ENCODE data around the gene SLC13A2. TPM values are rescaled to one million over a fixed set of nuclear protein-coding genes. Genes with fewer than 3 reads are reported as not detected.

The SLC13A2 gene
- total RNA-seq, 4 donors from 2014 or later, result not detected

GRCh38 chr17:28498652-28499363 lies 25.4 kb downstream of the SLC13A2 start:
- H3K27ac ChIP-seq, result no peak overlapping the region
- intact Hi-C loops (cut with DNase I; ENCODE audit: low total_unique reads), result no loop called here
- H3K4me1 ChIP-seq, result no peaks in the 10 kb centered on the region
- no peaks in the 10 kb centered on the region for H3K27me3 ChIP-seq
- DNase-seq, result no peak
- no peaks in the 10 kb centered on the region for H3K36me3 ChIP-seq
- H3K9me3 ChIP-seq, result no peaks in the 10 kb centered on the region
- H3K4me3 ChIP-seq, result no peak overlapping the region
- no peak for TF ChIP-seq POLR2A (IDR thresholded peaks at IDR 0.05)
- TF ChIP-seq, protein P1, sequence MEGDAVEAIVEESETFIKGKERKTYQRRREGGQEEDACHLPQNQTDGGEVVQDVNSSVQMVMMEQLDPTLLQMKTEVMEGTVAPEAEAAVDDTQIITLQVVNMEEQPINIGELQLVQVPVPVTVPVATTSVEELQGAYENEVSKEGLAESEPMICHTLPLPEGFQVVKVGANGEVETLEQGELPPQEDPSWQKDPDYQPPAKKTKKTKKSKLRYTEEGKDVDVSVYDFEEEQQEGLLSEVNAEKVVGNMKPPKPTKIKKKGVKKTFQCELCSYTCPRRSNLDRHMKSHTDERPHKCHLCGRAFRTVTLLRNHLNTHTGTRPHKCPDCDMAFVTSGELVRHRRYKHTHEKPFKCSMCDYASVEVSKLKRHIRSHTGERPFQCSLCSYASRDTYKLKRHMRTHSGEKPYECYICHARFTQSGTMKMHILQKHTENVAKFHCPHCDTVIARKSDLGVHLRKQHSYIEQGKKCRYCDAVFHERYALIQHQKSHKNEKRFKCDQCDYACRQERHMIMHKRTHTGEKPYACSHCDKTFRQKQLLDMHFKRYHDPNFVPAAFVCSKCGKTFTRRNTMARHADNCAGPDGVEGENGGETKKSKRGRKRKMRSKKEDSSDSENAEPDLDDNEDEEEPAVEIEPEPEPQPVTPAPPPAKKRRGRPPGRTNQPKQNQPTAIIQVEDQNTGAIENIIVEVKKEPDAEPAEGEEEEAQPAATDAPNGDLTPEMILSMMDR (IDR thresholded peaks at IDR 0.05), result no peak

GRCh38 chr17:28499364-28499664 lies 25.9 kb downstream of the SLC13A2 start:
- H3K27me3 ChIP-seq, result no peaks in the 10 kb centered on the region
- H3K36me3 ChIP-seq, result no peaks in the 10 kb centered on the region
- no peak overlapping the region for H3K27ac ChIP-seq
- no peak for DNase-seq
- TF ChIP-seq, protein P1 (IDR thresholded peaks at IDR 0.05), result no peak
- no peak for TF ChIP-seq POLR2A (IDR thresholded peaks at IDR 0.05)
- H3K9me3 ChIP-seq, result no peaks in the 10 kb centered on the region
- intact Hi-C loops (cut with DNase I; ENCODE audit: low total_unique reads), result no loop called here
- no peak overlapping the region for H3K4me3 ChIP-seq
- no peaks in the 10 kb centered on the region for H3K4me1 ChIP-seq

DNA sequence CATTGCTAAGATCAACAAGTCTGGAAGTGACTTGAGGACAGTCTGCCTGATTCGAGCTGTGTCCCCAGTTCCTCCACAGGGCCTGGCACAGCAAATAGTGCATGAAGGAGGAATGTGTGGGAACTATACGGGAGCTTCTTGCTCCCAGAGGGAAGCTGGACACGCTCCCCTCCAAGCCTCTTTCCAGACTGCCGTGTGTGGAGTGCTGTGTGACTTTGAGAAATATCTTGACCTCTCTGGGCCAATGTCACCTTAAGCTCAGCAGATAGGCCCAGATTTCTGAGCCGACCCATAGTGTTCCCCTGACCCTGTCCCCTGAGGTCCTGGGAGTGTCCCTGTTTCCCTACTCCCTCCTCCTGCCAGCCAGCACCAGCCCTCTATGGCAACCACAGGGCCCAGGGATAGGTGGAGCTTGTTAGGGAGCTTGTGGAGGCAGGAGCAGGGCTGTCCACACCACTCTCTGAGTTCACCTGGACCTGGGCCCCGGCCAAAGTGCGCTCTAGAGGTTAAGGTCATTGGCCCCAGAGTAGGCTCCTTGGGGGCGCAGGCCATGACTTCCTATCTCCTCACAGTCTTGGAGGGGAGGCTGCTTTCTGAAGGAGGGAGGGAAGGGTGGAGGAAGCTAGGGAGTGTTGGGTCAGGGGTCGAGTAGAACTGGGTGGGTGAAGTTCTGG lies 26.4 kb downstream of the SLC13A2 start:
- Histone ChIP-seq H3K27me3 (no peaks in the 10 kb centered on the region), H3K4me1 (no peaks in the 10 kb centered on the region), H3K27ac (no peak overlapping the region), H3K9me3 (no peaks in the 10 kb centered on the region), H3K36me3 (no peaks in the 10 kb centered on the region), H3K4me3 (no peak overlapping the region)
- no peak for DNase-seq
- TF ChIP-seq POLR2A (IDR thresholded peaks at IDR 0.05), result no peak
- TF ChIP-seq, protein P1 (IDR thresholded peaks at IDR 0.05), result no peak
- intact Hi-C loops (cut with DNase I; ENCODE audit: low total_unique reads), result no loop called here

DNA sequence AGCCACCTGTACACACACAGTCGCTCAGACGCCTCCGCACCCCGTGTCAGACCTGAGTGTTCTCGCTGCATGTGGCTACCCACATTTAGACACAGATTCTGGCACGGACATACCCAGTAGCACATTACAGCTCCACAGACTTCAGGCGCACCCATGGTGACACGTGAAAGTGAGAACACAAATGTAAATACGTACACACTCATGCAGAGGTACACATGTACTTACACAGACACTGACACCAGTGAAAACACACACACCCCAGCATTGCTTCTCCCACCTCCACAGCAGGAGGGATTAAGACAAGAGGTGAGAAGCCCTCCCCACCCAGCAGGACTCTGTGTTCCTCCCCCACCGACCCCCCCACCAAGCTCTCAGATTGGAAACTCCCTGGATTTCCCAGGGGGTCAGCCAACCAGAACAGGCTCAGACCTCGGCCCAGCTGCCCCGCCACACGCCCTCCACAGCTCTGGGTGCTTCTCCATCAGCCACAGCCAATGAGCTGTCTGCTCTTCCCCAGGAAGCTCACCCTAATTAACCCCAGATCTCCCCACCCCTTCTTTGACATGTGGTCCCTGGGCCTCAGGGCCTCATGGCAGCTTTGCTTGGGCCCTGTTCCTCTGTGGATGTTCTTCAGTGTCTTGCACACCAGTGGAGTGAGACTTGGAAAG lies 27.4 kb downstream of the SLC13A2 start:
- no peaks in the 10 kb centered on the region for H3K36me3 ChIP-seq
- DNase-seq, result no peak
- H3K27me3 ChIP-seq, result no peaks in the 10 kb centered on the region
- intact Hi-C loops (cut with DNase I; ENCODE audit: low total_unique reads), result no loop called here
- no peaks in the 10 kb centered on the region for H3K9me3 ChIP-seq
- no peaks in the 10 kb centered on the region for H3K4me1 ChIP-seq
- H3K4me3 ChIP-seq, result no peak overlapping the region
- TF ChIP-seq, protein P1 (IDR thresholded peaks at IDR 0.05), result no peak
- no peak for TF ChIP-seq POLR2A (IDR thresholded peaks at IDR 0.05)
- H3K27ac ChIP-seq, result no peak overlapping the region

Data from uterus (tissue), 4 donors.